HepG2 (cell line): Measurements from ENCODE around the gene KANSL1. TPM values are rescaled to one million over a fixed set of nuclear protein-coding genes. Genes with fewer than 3 reads are reported as not detected.

ENCODE experiments used
- ATAC-seq: fragments of 200-7000 bp; cut with Tn5 transposase; 3 replicates; pipeline ENCODE4 v1.9.1; 2020; ENCODE audit warnings: mild to moderate bottlenecking, moderate library complexity
- BruUV-seq: library from RNA; stranded (reverse); fragments of 400-500 nt; replicated peaks from 2 replicates; lab custom pipeline; 2021; lab: Mats Ljungman, UMichigan
- CTCF ChIA-PET: fragments of 300-600 bp; formaldehyde crosslinking; extraction: SDS; loops from one replicate; lab custom pipeline; 2021; ENCODE audit warnings: low total read pairs, inconsistent platforms, low intra/inter-chr PET ratio; lab: Yijun Ruan, JAX
- POLR2A ChIA-PET: fragments of 350-600 bp; sonication (Branson Sonifier 250); formaldehyde crosslinking; loops from one replicate; lab custom pipeline; 2020; ENCODE audit warnings: antibody characterized with exemption, inconsistent platforms; lab: Yijun Ruan, JAX
- DNase-seq: peaks from one replicate; pipeline ENCODE4 v3.0.0-alpha.2; 2015; ENCODE audit warnings: low spot score
- FAIRE-seq: peaks from 3 replicates; lab custom pipeline; 2011; peaks lifted over from hg19 to GRCh38; lab: Jason Lieb, UNC
- H2AFZ ChIP-seq: one replicate; pipeline ENCODE4 v1.6.1; 2011; ENCODE audit warnings: low read length, inconsistent platforms
- H3K27ac ChIP-seq: fragments of 300-600 bp; 3 replicates; pipeline ENCODE4 v1.8.0; 2011; ENCODE audit warnings: mixed run types, mild to moderate bottlenecking, mixed read lengths, low read length, inconsistent platforms; ENCODE audit not compliant: insufficient read depth; ENCODE audit errors: extremely low read length
- H3K27me3 ChIP-seq, 2 experiments: fragments of 200-600 bp in 1 of 2; 2 replicates in 1 of 2; 3 replicates in 1 of 2; pipeline versions ENCODE4 v1.6.0 to v1.8.0; 2011; ENCODE audit warnings: low read length in 2 of 2, mild to moderate bottlenecking in 2 of 2, moderate library complexity in 2 of 2, inconsistent platforms in 1 of 2; ENCODE audit not compliant: insufficient read depth in 2 of 2, control insufficient read depth in 1 of 2
- H3K36me3 ChIP-seq, 2 experiments: fragments of 200-600 bp in 1 of 2; replicated peaks in 1 of 2; 2 replicates in 1 of 2; 3 replicates in 1 of 2; pipeline versions ENCODE4 v1.5.1 to v1.8.0; 2011; ENCODE audit warnings: low read length in 2 of 2, inconsistent platforms in 1 of 2; ENCODE audit not compliant: insufficient read depth in 2 of 2, control insufficient read depth in 1 of 2
- H3K4me1 ChIP-seq: 2 replicates; pipeline ENCODE4 v1.5.1; 2012; ENCODE audit warnings: low read length, inconsistent platforms; ENCODE audit not compliant: insufficient read depth
- H3K4me2 ChIP-seq: 2 replicates; pipeline ENCODE4 v1.6.0; 2011; ENCODE audit warnings: low read depth, low read length, inconsistent platforms
- H3K4me3 ChIP-seq, 3 experiments: fragments of 200-600 bp in 1 of 3; sonication (generic), shearing (Covaris generic) in 1 of 3; replicated peaks in 1 of 3; 2 replicates each; pipeline ENCODE4 v1.5.1; 2011 to 2016; ENCODE audit warnings: low read length in 3 of 3, inconsistent platforms in 2 of 3, low read depth in 2 of 3, mild to moderate bottlenecking in 2 of 3, control low read depth in 1 of 3, mixed read lengths in 1 of 3; ENCODE audit not compliant: insufficient read depth in 1 of 3
- H3K79me2 ChIP-seq: one replicate; pipeline ENCODE4 v1.6.1; 2011; ENCODE audit warnings: low read length, inconsistent platforms; ENCODE audit not compliant: insufficient read depth
- H3K9ac ChIP-seq: 2 replicates; pipeline ENCODE4 v1.6.0; 2011; ENCODE audit warnings: mild to moderate bottlenecking, low read depth, low read length, inconsistent platforms; ENCODE audit not compliant: insufficient read depth
- H3K9me3 ChIP-seq: 2 replicates; pipeline ENCODE4 v1.5.1; 2012; ENCODE audit warnings: mild to moderate bottlenecking, low read length
- H4K20me1 ChIP-seq: 2 replicates; pipeline ENCODE4 v1.6.0; 2011; ENCODE audit warnings: inconsistent platforms, mild to moderate bottlenecking, low read length, moderate library complexity; ENCODE audit not compliant: insufficient read depth
- CHD4 ChIP-seq: fragments of 200-600 bp; sonication (generic); IDR thresholded peaks from 2 replicates; pipeline ENCODE4 v1.7.0; 2017; ENCODE audit warnings: mild to moderate bottlenecking, low read length, borderline replicate concordance
- GATAD2A ChIP-seq: IDR thresholded peaks from 2 replicates; pipeline ENCODE4 v1.6.1; 2016
- MAFF ChIP-seq: IDR thresholded peaks from 2 replicates; pipeline ENCODE4 v1.6.1; 2011; ENCODE audit warnings: low read depth, low read length, improper control_type of control experiment
- MAFK ChIP-seq, 2 experiments: IDR thresholded peaks in 1 of 2; conservative IDR thresholded peaks in 1 of 2; 2 replicates each; pipeline ENCODE4 v1.6.1; 2011; ENCODE audit warnings: improper control_type of control experiment in 2 of 2, low read length in 2 of 2
- REPIN1 ChIP-seq: sonication (generic); formaldehyde crosslinking; IDR thresholded peaks from 2 replicates; pipeline ENCODE4 v1.8.0; 2022; ENCODE audit warnings: missing genetic modification reagents, low read depth, mild to moderate bottlenecking, borderline replicate concordance
- WGBS: methylation state at CpG from one replicate; pipeline ENCODE4 v1.1.6; 2017; ENCODE audit warnings: low lambda C conversion rate; 5-methylcytosine and 5-hydroxymethylcytosine counted together
- in situ Hi-C: cut with HindIII; loops from 2 replicates; pipeline ENCODE4 v1.10.0; 2017; ENCODE audit warnings: low pct_unique_long_range_greater_than_20kb; ENCODE audit not compliant: extremely low pct_ligation_motif_present
- intact Hi-C: fragments of 100-400 bp; cut with micrococcal nuclease; formaldehyde crosslinking; loops from one replicate; pipeline ENCODE4 v1.10.0; 2022; ENCODE audit not compliant: unreplicated experiment
- polyA plus RNA-seq, 8 experiments: library from polyadenylated mRNA; depleted of rRNA in 3 of 8; stranded (reverse) in 7 of 8; unstranded in 1 of 8; fragments of >200 nt; fragmentation: Illumina TruSeq in 4 of 8; extraction: Trizol in 4 of 8; gene quantifications; 2 replicates each; pipeline versions ENCODE4 v1.2.1 to v1.2.3, GENCODE V29; 2011 to 2016; ENCODE audit warnings: low read depth in 4 of 8, missing spikeins in 1 of 8, mixed read lengths in 1 of 8; ENCODE audit not compliant: insufficient read depth in 1 of 8
- total RNA-seq, 5 experiments: library from RNA; depleted of rRNA; stranded (reverse); fragments of >200 nt; fragmentation: Illumina TruSeq; extraction: Trizol; gene quantifications; 2 replicates each; pipeline ENCODE4 v1.2.3, GENCODE V29; 2016; ENCODE audit warnings: low read depth in 1 of 5
- TF ChIP-seq, protein P1 (sequence below): sonication (generic); formaldehyde crosslinking; conservative IDR thresholded peaks from 2 replicates; pipeline ENCODE4 v1.4.0; 2020; ENCODE audit warnings: mild to moderate bottlenecking, missing genetic modification reagents, moderate library complexity

KANSL1 gene
- total and polyA plus RNA-seq, 2 of the 13 experiments (the other 11 are each of a cell fraction or from before 2014, with no cell fraction given) = 24.0 to 59.6 TPM

DNA sequence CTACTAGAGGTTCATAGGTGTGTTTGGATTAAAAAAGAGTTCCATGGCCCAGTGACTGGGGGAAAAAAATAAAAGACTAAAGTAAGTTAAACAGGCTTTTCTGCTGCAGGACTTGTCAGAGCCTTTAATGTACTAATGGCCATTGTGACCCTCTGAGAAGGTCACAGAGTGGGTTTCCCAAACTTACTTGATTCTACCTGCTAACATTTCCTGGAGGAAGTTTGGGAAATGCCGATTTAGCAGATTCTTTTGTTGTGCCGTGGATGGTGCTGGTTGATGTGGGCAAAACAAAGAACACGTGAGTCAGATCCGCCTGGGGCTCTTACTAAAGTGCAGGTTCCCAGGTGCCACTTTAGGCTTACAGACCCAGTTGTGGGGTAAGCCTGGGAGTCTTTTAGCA is 207.8 kb downstream of the KANSL1 start:
- ATAC-seq = no peak
- Histone ChIP-seq H3K36me3 (no peaks in the 10 kb centered on the region), H3K79me2 (no peaks in the 10 kb centered on the region), H3K4me2 (no peak overlapping the region), H3K27ac (no peak overlapping the region), H3K9ac (no peak overlapping the region), H3K27me3 (peaks cover 0 to 9% of the 10 kb centered on the region in 2 experiments; a peak in 2 of 5 replicates), H3K4me3 (no peak overlapping the region), H2AFZ (no peak overlapping the region), H3K4me1 (peaks cover 27% of the 10 kb centered on the region), H4K20me1 (no peaks in the 10 kb centered on the region), H3K9me3 (no peaks in the 10 kb centered on the region)
- 22% methylated on average over 4 of the region's 4 CpGs for WGBS
- in situ Hi-C loops = no loop called here
- DNase-seq = no peak
- FAIRE-seq = no peak
- CTCF ChIA-PET = no interaction called here
- POLR2A ChIA-PET = no interaction called here
- intact Hi-C loops = no loop called here
- BruUV-seq = no TSS peak
- TF ChIP-seq GATAD2A (CRISPR knock-in tag) (no peak), MAFK (conservative IDR thresholded peaks at IDR 0.05 in 1 of 2, IDR thresholded peaks at IDR 0.05 in 1 of 2; ENCODE audit: low read length in 2 of 2) (peak; percentile 95 to 96), MAFF (peak; percentile 94), CHD4 (no peak), REPIN1 (CRISPR knock-in tag) (no peak)
- TF ChIP-seq, protein P1, sequence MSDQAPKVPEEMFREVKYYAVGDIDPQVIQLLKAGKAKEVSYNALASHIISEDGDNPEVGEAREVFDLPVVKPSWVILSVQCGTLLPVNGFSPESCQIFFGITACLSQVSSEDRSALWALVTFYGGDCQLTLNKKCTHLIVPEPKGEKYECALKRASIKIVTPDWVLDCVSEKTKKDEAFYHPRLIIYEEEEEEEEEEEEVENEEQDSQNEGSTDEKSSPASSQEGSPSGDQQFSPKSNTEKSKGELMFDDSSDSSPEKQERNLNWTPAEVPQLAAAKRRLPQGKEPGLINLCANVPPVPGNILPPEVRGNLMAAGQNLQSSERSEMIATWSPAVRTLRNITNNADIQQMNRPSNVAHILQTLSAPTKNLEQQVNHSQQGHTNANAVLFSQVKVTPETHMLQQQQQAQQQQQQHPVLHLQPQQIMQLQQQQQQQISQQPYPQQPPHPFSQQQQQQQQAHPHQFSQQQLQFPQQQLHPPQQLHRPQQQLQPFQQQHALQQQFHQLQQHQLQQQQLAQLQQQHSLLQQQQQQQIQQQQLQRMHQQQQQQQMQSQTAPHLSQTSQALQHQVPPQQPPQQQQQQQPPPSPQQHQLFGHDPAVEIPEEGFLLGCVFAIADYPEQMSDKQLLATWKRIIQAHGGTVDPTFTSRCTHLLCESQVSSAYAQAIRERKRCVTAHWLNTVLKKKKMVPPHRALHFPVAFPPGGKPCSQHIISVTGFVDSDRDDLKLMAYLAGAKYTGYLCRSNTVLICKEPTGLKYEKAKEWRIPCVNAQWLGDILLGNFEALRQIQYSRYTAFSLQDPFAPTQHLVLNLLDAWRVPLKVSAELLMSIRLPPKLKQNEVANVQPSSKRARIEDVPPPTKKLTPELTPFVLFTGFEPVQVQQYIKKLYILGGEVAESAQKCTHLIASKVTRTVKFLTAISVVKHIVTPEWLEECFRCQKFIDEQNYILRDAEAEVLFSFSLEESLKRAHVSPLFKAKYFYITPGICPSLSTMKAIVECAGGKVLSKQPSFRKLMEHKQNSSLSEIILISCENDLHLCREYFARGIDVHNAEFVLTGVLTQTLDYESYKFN (CRISPR knock-in tag) = no peak
